Measurements from ENCODE around the gene PI4KA.

DNA sequence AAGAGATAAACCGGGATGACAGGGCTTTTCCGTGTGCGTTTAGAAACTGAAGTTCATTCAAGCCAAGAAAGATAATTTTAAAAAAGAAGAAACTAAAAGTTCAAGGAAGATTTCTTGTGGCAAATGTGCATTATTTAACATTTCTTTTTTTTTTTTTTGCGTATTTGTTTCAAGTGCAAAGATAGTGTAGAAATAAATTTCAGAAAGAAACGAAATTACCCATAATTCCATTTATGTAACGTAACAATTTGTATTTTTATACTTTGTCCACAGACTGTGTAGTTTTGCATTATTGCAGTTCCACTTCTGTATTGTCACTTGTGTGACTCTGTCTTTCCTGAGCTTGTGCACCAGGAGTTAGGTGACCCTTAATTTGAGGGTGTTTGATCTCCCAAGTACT, 24.2 kb upstream of the PI4KA start:
- no peak for TF ChIP-seq POLR2AphosphoS5 (IDR thresholded peaks at IDR 0.05; ENCODE audit: low read depth)
- TF ChIP-seq, protein P1, sequence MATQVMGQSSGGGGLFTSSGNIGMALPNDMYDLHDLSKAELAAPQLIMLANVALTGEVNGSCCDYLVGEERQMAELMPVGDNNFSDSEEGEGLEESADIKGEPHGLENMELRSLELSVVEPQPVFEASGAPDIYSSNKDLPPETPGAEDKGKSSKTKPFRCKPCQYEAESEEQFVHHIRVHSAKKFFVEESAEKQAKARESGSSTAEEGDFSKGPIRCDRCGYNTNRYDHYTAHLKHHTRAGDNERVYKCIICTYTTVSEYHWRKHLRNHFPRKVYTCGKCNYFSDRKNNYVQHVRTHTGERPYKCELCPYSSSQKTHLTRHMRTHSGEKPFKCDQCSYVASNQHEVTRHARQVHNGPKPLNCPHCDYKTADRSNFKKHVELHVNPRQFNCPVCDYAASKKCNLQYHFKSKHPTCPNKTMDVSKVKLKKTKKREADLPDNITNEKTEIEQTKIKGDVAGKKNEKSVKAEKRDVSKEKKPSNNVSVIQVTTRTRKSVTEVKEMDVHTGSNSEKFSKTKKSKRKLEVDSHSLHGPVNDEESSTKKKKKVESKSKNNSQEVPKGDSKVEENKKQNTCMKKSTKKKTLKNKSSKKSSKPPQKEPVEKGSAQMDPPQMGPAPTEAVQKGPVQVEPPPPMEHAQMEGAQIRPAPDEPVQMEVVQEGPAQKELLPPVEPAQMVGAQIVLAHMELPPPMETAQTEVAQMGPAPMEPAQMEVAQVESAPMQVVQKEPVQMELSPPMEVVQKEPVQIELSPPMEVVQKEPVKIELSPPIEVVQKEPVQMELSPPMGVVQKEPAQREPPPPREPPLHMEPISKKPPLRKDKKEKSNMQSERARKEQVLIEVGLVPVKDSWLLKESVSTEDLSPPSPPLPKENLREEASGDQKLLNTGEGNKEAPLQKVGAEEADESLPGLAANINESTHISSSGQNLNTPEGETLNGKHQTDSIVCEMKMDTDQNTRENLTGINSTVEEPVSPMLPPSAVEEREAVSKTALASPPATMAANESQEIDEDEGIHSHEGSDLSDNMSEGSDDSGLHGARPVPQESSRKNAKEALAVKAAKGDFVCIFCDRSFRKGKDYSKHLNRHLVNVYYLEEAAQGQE (IDR thresholded peaks at IDR 0.05; ENCODE audit: unreplicated experiment) = no peak
- TF ChIP-seq, protein P2, sequence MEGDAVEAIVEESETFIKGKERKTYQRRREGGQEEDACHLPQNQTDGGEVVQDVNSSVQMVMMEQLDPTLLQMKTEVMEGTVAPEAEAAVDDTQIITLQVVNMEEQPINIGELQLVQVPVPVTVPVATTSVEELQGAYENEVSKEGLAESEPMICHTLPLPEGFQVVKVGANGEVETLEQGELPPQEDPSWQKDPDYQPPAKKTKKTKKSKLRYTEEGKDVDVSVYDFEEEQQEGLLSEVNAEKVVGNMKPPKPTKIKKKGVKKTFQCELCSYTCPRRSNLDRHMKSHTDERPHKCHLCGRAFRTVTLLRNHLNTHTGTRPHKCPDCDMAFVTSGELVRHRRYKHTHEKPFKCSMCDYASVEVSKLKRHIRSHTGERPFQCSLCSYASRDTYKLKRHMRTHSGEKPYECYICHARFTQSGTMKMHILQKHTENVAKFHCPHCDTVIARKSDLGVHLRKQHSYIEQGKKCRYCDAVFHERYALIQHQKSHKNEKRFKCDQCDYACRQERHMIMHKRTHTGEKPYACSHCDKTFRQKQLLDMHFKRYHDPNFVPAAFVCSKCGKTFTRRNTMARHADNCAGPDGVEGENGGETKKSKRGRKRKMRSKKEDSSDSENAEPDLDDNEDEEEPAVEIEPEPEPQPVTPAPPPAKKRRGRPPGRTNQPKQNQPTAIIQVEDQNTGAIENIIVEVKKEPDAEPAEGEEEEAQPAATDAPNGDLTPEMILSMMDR (conservative IDR thresholded peaks at IDR 0.05; ENCODE audit: low read depth in 2 of 2) = no peak
- TF ChIP-seq EZH2 (IDR thresholded peaks at IDR 0.05; ENCODE audit: low read depth, unreplicated experiment) = no peak
- TF ChIP-seq STAT1 (IDR thresholded peaks at IDR 0.05; ENCODE audit: unreplicated experiment) = no peak
- no peak for TF ChIP-seq CREB1 (CRISPR knock-in tag; IDR thresholded peaks at IDR 0.05; ENCODE audit: low read depth)
- TF ChIP-seq, protein P3, sequence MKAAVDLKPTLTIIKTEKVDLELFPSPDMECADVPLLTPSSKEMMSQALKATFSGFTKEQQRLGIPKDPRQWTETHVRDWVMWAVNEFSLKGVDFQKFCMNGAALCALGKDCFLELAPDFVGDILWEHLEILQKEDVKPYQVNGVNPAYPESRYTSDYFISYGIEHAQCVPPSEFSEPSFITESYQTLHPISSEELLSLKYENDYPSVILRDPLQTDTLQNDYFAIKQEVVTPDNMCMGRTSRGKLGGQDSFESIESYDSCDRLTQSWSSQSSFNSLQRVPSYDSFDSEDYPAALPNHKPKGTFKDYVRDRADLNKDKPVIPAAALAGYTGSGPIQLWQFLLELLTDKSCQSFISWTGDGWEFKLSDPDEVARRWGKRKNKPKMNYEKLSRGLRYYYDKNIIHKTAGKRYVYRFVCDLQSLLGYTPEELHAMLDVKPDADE (IDR thresholded peaks at IDR 0.05) = no peak
- TF ChIP-seq NANOG (IDR thresholded peaks at IDR 0.05; ENCODE audit: borderline replicate concordance) = no peak
- no peak for TF ChIP-seq EZH2phosphoT487 (IDR thresholded peaks at IDR 0.05; ENCODE audit: unreplicated experiment)
